Measurements from ENCODE around the gene KRTAP5-1. TPM values are rescaled to one million over a fixed set of nuclear protein-coding genes. Genes with fewer than 3 reads are reported as not detected.
"Not testable (repeated sequence)": the region's sequence is repeated elsewhere in the genome, so short reads cannot be mapped to it uniquely, and the experiment has no call there.

KRTAP5-1 gene
- total RNA-seq, 1 donor: not detected

DNA sequence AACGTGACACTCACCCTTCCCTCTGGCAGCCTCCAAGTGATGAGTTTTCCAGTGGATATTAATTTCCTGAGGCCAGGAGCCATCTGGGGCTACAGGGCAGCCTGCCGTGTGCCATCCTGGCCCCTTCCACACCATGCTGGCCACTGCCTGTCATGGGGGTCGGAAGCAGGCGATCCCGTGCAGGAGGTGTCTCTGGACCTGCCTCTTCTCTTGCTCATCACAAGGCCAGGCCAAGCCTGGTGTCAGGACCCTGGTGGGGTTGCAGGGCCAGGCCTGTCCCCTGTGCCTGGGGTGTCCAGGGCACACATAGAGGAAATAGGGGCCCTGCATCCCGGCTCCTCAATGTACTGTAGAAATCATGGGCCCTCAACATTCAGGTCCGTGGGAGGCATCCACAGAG is 19.6 kb upstream of the KRTAP5-1 start:
- H3K4me3 ChIP-seq (ENCODE audit: insufficient read depth, low read length): no peak overlapping the region
- no peaks in the 10 kb centered on the region for H3K36me3 ChIP-seq (ENCODE audit: insufficient read depth, low read length)
- H3K27ac ChIP-seq (ENCODE audit: low read depth, low read length): no peak overlapping the region
- H3K4me2 ChIP-seq (ENCODE audit: insufficient read depth, low read length): no peak overlapping the region
- no peaks in the 10 kb centered on the region for H3K4me1 ChIP-seq (ENCODE audit: insufficient read depth, low read length)
- no peak for TF ChIP-seq CTCF (IDR thresholded peaks at IDR 0.05; ENCODE audit: extremely low read depth, low read depth, low read length)
- no peak for DNase-seq (ENCODE audit: insufficient read length, low spot score, missing footprints)
- H4K20me1 ChIP-seq (ENCODE audit: insufficient read depth, low read length): no peaks in the 10 kb centered on the region
- no peaks in the 10 kb centered on the region for H3K79me2 ChIP-seq (ENCODE audit: insufficient read depth, low read length)
- H3K9me3 ChIP-seq (ENCODE audit: low read depth, low read length): no peaks in the 10 kb centered on the region
- no peak overlapping the region for H2AFZ ChIP-seq (ENCODE audit: low read length)
- H3K27me3 ChIP-seq (ENCODE audit: insufficient read depth, low read length): peaks cover 29% of the 10 kb centered on the region

- no peak for DNase-seq (ENCODE audit: insufficient read length, low spot score, missing footprints)
- peaks cover 29% of the 10 kb centered on the region for H3K27me3 ChIP-seq (ENCODE audit: insufficient read depth, low read length)
- TF ChIP-seq CTCF (IDR thresholded peaks at IDR 0.05; ENCODE audit: extremely low read depth, low read depth, low read length): no peak
- no peaks in the 10 kb centered on the region for H3K4me1 ChIP-seq (ENCODE audit: insufficient read depth, low read length)
- no peak overlapping the region for H3K27ac ChIP-seq (ENCODE audit: low read depth, low read length)
- no peaks in the 10 kb centered on the region for H3K79me2 ChIP-seq (ENCODE audit: insufficient read depth, low read length)
- no peak overlapping the region for H3K4me2 ChIP-seq (ENCODE audit: insufficient read depth, low read length)
- H2AFZ ChIP-seq (ENCODE audit: low read length): no peak overlapping the region
- H3K9me3 ChIP-seq (ENCODE audit: low read depth, low read length): no peaks in the 10 kb centered on the region
- no peaks in the 10 kb centered on the region for H4K20me1 ChIP-seq (ENCODE audit: insufficient read depth, low read length)
- no peaks in the 10 kb centered on the region for H3K36me3 ChIP-seq (ENCODE audit: insufficient read depth, low read length)
- H3K4me3 ChIP-seq (ENCODE audit: insufficient read depth, low read length): no peak overlapping the region
Observed at GRCh38 chr11:1604181-1604580, 19.1 kb upstream of the KRTAP5-1 start.

DNA sequence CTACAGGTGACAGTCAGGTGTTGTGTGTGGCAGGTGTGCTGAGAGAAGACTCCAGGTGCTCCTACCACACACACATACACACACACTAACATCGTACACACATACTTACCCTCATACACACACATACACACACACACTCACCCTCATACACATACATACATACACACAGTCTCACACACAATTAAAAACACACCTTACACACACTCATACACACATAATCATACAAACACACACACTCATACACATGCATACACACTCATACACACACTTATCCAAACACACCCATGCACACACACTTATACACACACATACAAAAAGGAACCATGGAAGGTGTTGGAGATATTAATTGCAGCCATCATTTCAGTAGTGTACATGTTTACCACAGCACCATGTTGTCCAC is 18.5 kb upstream of the KRTAP5-1 start:
- Histone ChIP-seq H2AFZ (ENCODE audit: low read length) (no peak overlapping the region), H3K36me3 (ENCODE audit: insufficient read depth, low read length) (no peaks in the 10 kb centered on the region), H3K9me3 (ENCODE audit: low read depth, low read length) (no peaks in the 10 kb centered on the region), H3K4me1 (ENCODE audit: insufficient read depth, low read length) (no peaks in the 10 kb centered on the region), H3K27ac (ENCODE audit: low read depth, low read length) (no peak overlapping the region), H3K4me2 (ENCODE audit: insufficient read depth, low read length) (no peak overlapping the region), H3K4me3 (ENCODE audit: insufficient read depth, low read length) (no peak overlapping the region), H3K27me3 (ENCODE audit: insufficient read depth, low read length) (peaks cover 29% of the 10 kb centered on the region), H4K20me1 (ENCODE audit: insufficient read depth, low read length) (no peaks in the 10 kb centered on the region), H3K79me2 (ENCODE audit: insufficient read depth, low read length) (no peaks in the 10 kb centered on the region)
- TF ChIP-seq CTCF (IDR thresholded peaks at IDR 0.05; ENCODE audit: extremely low read depth, low read depth, low read length): no peak
- no peak for DNase-seq (ENCODE audit: insufficient read length, low spot score, missing footprints)

- not testable (repeated sequence) for H3K4me1 ChIP-seq (ENCODE audit: insufficient read depth, low read length); H3K79me2 ChIP-seq (ENCODE audit: insufficient read depth, low read length)
Observed at GRCh38 chr11:1601663-1602062, 16.6 kb upstream of the KRTAP5-1 start.

More at GRCh38 chr11:1601663-1602062, 16.6 kb upstream of the KRTAP5-1 start:
- H3K27ac ChIP-seq (ENCODE audit: low read depth, low read length); H3K4me3 ChIP-seq (ENCODE audit: insufficient read depth, low read length); DNase-seq (ENCODE audit: insufficient read length, low spot score, missing footprints); H2AFZ ChIP-seq (ENCODE audit: low read length); H3K4me2 ChIP-seq (ENCODE audit: insufficient read depth, low read length); H3K9me3 ChIP-seq (ENCODE audit: low read depth, low read length); H3K36me3 ChIP-seq (ENCODE audit: insufficient read depth, low read length); H4K20me1 ChIP-seq (ENCODE audit: insufficient read depth, low read length): not testable (repeated sequence)
- peaks cover 31% of the 10 kb centered on the region for H3K27me3 ChIP-seq (ENCODE audit: insufficient read depth, low read length)

Measured in osteoblast (primary cell).